ENCODE data around the gene LCTL. TPM values are rescaled to one million over a fixed set of nuclear protein-coding genes. Genes with fewer than 3 reads are reported as not detected.
"Not testable (repeated sequence)": the region's sequence is repeated elsewhere in the genome, so short reads cannot be mapped to it uniquely, and the experiment has no call there.

Gene LCTL
- total RNA-seq, 1 donor from 2014 or later = not detected

- Histone ChIP-seq H3K4me1 (ENCODE audit: control insufficient read depth in 3 of 3, insufficient read depth in 3 of 3, low read length in 3 of 3) (peaks cover 0 to 3% (median 2%) of the 10 kb centered on the region in 3 donors), H3K9ac (ENCODE audit: low read depth in 1 of 3, low read length in 3 of 3) (no peak overlapping the region), H3K9me3 (ENCODE audit: control insufficient read depth in 3 of 3, low read length in 3 of 3) (no peaks in the 10 kb centered on the region), H3K27ac (ENCODE audit: low read depth, low read length) (no peak overlapping the region), H3K36me3 (ENCODE audit: control insufficient read depth in 3 of 3, insufficient read depth in 3 of 3, low read length in 3 of 3) (no peaks in the 10 kb centered on the region), H3K27me3 (ENCODE audit: control insufficient read depth in 3 of 3, insufficient read depth in 3 of 3, low read length in 3 of 3) (peaks cover 7 to 23% (median 10%) of the 10 kb centered on the region in 3 donors), H3K4me3 (ENCODE audit: low read length in 3 of 3) (no peak overlapping the region)
Observed at GRCh38 chr15:66592505-66593218, 26.9 kb upstream of the LCTL start.

DNA sequence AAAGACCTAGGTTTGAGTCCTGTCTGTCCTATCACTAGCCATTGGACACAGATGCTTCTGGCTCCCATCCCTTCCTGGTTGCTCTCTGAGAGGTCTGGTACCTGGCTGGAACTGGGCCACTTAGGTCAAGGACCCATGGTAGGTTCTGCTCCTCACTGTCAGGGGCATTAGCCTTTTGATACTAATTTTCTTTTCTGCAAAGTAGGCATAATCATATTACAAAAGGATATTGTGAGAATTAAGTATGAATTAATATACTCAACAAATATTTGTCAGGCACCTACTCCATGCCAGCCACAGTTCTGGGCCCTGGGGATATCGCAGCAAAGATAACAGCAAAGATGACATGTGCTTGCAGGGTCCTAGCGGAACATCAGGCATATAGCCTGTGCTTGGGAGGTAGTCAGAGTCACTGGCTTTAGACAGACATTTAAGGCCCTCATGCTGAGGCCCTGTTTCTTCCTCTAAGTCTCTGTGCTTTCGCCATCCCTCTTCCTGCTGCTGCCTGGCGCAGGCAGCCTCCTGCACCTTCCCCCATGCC, 25.6 kb upstream of the LCTL start:
- peaks cover 0 to 3% (median 2%) of the 10 kb centered on the region in 3 donors for H3K4me1 ChIP-seq (ENCODE audit: control insufficient read depth in 3 of 3, insufficient read depth in 3 of 3, low read length in 3 of 3)
- H3K36me3 ChIP-seq (ENCODE audit: control insufficient read depth in 3 of 3, insufficient read depth in 3 of 3, low read length in 3 of 3) = no peaks in the 10 kb centered on the region
- no peak overlapping the region for H3K4me3 ChIP-seq (ENCODE audit: low read length in 3 of 3)
- H3K9ac ChIP-seq (ENCODE audit: low read depth in 1 of 3, low read length in 3 of 3) = no peak overlapping the region
- no peak overlapping the region for H3K27ac ChIP-seq (ENCODE audit: low read depth, low read length)
- H3K9me3 ChIP-seq (ENCODE audit: control insufficient read depth in 3 of 3, low read length in 3 of 3) = no peaks in the 10 kb centered on the region
- peaks cover 9 to 22% (median 14%) of the 10 kb centered on the region in 3 donors for H3K27me3 ChIP-seq (ENCODE audit: control insufficient read depth in 3 of 3, insufficient read depth in 3 of 3, low read length in 3 of 3)

GRCh38 chr15:66590435-66590834, 24.6 kb upstream of the LCTL start:
- Histone ChIP-seq H3K36me3 (ENCODE audit: control insufficient read depth in 3 of 3, insufficient read depth in 3 of 3, low read length in 3 of 3) (no peaks in the 10 kb centered on the region), H3K27ac (ENCODE audit: low read depth, low read length) (no peak overlapping the region), H3K27me3 (ENCODE audit: control insufficient read depth in 3 of 3, insufficient read depth in 3 of 3, low read length in 3 of 3) (peaks cover 13 to 26% (median 18%) of the 10 kb centered on the region in 3 donors), H3K4me1 (ENCODE audit: control insufficient read depth in 3 of 3, insufficient read depth in 3 of 3, low read length in 3 of 3) (peaks cover 0 to 3% (median 2%) of the 10 kb centered on the region in 3 donors), H3K9me3 (ENCODE audit: control insufficient read depth in 3 of 3, low read length in 3 of 3) (no peaks in the 10 kb centered on the region), H3K4me3 (ENCODE audit: low read length in 3 of 3) (no peak overlapping the region), H3K9ac (ENCODE audit: low read depth in 1 of 3, low read length in 3 of 3) (no peak overlapping the region)

DNA sequence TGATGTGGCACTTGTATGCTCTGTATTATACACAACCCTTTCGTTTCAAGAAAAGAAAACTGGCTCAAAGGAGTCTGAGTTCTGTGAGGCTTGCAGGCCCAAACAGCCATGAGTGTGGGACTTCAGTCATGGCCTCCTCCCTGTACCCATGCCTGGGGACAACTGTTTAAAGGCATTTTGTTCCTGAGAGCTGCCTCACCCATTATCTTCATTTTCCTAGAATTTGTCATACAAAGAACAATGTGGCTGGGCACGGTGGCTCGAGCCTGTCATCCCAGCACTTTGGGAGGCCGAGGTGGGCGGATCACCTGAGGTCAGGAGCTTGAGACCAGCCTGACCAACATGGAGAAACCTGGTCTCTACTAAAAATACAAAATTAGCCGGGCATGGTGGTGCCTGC, 23.6 kb upstream of the LCTL start:
- H3K9me3 ChIP-seq (ENCODE audit: control insufficient read depth in 3 of 3, low read length in 3 of 3); H3K36me3 ChIP-seq (ENCODE audit: control insufficient read depth in 3 of 3, insufficient read depth in 3 of 3, low read length in 3 of 3); H3K27ac ChIP-seq (ENCODE audit: low read depth, low read length): not testable (repeated sequence)

DNA sequence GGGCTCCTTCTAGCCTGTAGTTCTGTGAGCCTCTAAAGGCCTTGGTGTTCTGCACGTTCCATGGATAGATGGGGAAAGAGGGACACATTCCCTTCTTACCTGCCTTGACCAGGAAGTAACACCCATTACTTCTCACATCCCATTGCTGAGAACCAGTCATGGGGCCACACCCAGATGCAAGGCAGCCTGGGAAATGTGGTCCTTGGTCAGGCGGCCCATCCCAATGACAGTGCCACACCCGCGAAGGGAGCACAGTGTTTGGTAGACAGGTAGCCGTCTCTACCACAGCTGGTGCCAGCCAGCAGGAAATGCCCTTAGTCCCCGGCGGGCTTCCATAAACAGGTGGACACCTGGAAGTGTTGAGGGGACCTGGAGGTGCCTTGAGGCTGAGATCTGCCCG, 23.2 kb upstream of the LCTL start:
- no peaks in the 10 kb centered on the region for H3K9me3 ChIP-seq (ENCODE audit: control insufficient read depth in 3 of 3, low read length in 3 of 3)
- no peak overlapping the region for H3K27ac ChIP-seq (ENCODE audit: low read depth, low read length)
- H3K9ac ChIP-seq (ENCODE audit: low read depth in 1 of 3, low read length in 3 of 3) = no peak overlapping the region
- H3K27me3 ChIP-seq (ENCODE audit: control insufficient read depth in 3 of 3, insufficient read depth in 3 of 3, low read length in 3 of 3) = peaks cover 13 to 23% (median 18%) of the 10 kb centered on the region in 3 donors
- no peaks in the 10 kb centered on the region for H3K36me3 ChIP-seq (ENCODE audit: control insufficient read depth in 3 of 3, insufficient read depth in 3 of 3, low read length in 3 of 3)
- H3K4me3 ChIP-seq (ENCODE audit: low read length in 3 of 3) = no peak overlapping the region
- peaks cover 0 to 3% (median 2%) of the 10 kb centered on the region in 3 donors for H3K4me1 ChIP-seq (ENCODE audit: control insufficient read depth in 3 of 3, insufficient read depth in 3 of 3, low read length in 3 of 3)

More for the DNA sequence above, 23.6 kb upstream of the LCTL start:
- H3K4me1 ChIP-seq (ENCODE audit: control insufficient read depth in 3 of 3, insufficient read depth in 3 of 3, low read length in 3 of 3); H3K9ac ChIP-seq (ENCODE audit: low read depth in 1 of 3, low read length in 3 of 3); H3K4me3 ChIP-seq (ENCODE audit: low read length in 3 of 3): not testable (repeated sequence)
- peaks cover 13 to 24% (median 18%) of the 10 kb centered on the region in 3 donors for H3K27me3 ChIP-seq (ENCODE audit: control insufficient read depth in 3 of 3, insufficient read depth in 3 of 3, low read length in 3 of 3)

- Histone ChIP-seq H3K9ac (ENCODE audit: low read depth in 1 of 3, low read length in 3 of 3) (no peak overlapping the region), H3K27ac (ENCODE audit: low read depth, low read length) (no peak overlapping the region), H3K36me3 (ENCODE audit: control insufficient read depth in 3 of 3, insufficient read depth in 3 of 3, low read length in 3 of 3) (no peaks in the 10 kb centered on the region), H3K9me3 (ENCODE audit: control insufficient read depth in 3 of 3, low read length in 3 of 3) (no peaks in the 10 kb centered on the region), H3K27me3 (ENCODE audit: control insufficient read depth in 3 of 3, insufficient read depth in 3 of 3, low read length in 3 of 3) (peaks cover 13 to 20% (median 18%) of the 10 kb centered on the region in 3 donors), H3K4me3 (ENCODE audit: low read length in 3 of 3) (no peak overlapping the region), H3K4me1 (ENCODE audit: control insufficient read depth in 3 of 3, insufficient read depth in 3 of 3, low read length in 3 of 3) (peaks cover 0 to 3% (median 2%) of the 10 kb centered on the region in 3 donors)
Observed at GRCh38 chr15:66588537-66588936, 22.7 kb upstream of the LCTL start.

GRCh38 chr15:66587749-66588148, 22.0 kb upstream of the LCTL start:
- peaks cover 0 to 3% (median 2%) of the 10 kb centered on the region in 3 donors for H3K4me1 ChIP-seq (ENCODE audit: control insufficient read depth in 3 of 3, insufficient read depth in 3 of 3, low read length in 3 of 3)
- H3K9me3 ChIP-seq (ENCODE audit: control insufficient read depth in 3 of 3, low read length in 3 of 3) = no peaks in the 10 kb centered on the region
- H3K4me3 ChIP-seq (ENCODE audit: low read length in 3 of 3) = no peak overlapping the region
- no peak overlapping the region for H3K27ac ChIP-seq (ENCODE audit: low read depth, low read length)
- H3K36me3 ChIP-seq (ENCODE audit: control insufficient read depth in 3 of 3, insufficient read depth in 3 of 3, low read length in 3 of 3) = no peaks in the 10 kb centered on the region
- peaks cover 13 to 20% (median 18%) of the 10 kb centered on the region in 3 donors for H3K27me3 ChIP-seq (ENCODE audit: control insufficient read depth in 3 of 3, insufficient read depth in 3 of 3, low read length in 3 of 3)
- H3K9ac ChIP-seq (ENCODE audit: low read depth in 1 of 3, low read length in 3 of 3) = no peak overlapping the region

GRCh38 chr15:66587020-66587419, 21.2 kb upstream of the LCTL start:
- no peak overlapping the region for H3K4me3 ChIP-seq (ENCODE audit: low read length in 3 of 3)
- H3K4me1 ChIP-seq (ENCODE audit: control insufficient read depth in 3 of 3, insufficient read depth in 3 of 3, low read length in 3 of 3) = peaks cover 0 to 3% (median 2%) of the 10 kb centered on the region in 3 donors
- H3K9ac ChIP-seq (ENCODE audit: low read depth in 1 of 3, low read length in 3 of 3) = no peak overlapping the region
- peaks cover 13 to 20% (median 18%) of the 10 kb centered on the region in 3 donors for H3K27me3 ChIP-seq (ENCODE audit: control insufficient read depth in 3 of 3, insufficient read depth in 3 of 3, low read length in 3 of 3)
- H3K9me3 ChIP-seq (ENCODE audit: control insufficient read depth in 3 of 3, low read length in 3 of 3) = no peaks in the 10 kb centered on the region
- H3K27ac ChIP-seq (ENCODE audit: low read depth, low read length) = no peak overlapping the region
- no peaks in the 10 kb centered on the region for H3K36me3 ChIP-seq (ENCODE audit: control insufficient read depth in 3 of 3, insufficient read depth in 3 of 3, low read length in 3 of 3)

GRCh38 chr15:66586155-66586976, 20.6 kb upstream of the LCTL start:
- peaks cover 13 to 20% (median 18%) of the 10 kb centered on the region in 3 donors for H3K27me3 ChIP-seq (ENCODE audit: control insufficient read depth in 3 of 3, insufficient read depth in 3 of 3, low read length in 3 of 3)
- no peak overlapping the region for H3K9ac ChIP-seq (ENCODE audit: low read depth in 1 of 3, low read length in 3 of 3)
- H3K27ac ChIP-seq (ENCODE audit: low read depth, low read length) = no peak overlapping the region
- H3K4me3 ChIP-seq (ENCODE audit: low read length in 3 of 3) = no peak overlapping the region
- no peaks in the 10 kb centered on the region for H3K9me3 ChIP-seq (ENCODE audit: control insufficient read depth in 3 of 3, low read length in 3 of 3)
- H3K4me1 ChIP-seq (ENCODE audit: control insufficient read depth in 3 of 3, insufficient read depth in 3 of 3, low read length in 3 of 3) = peaks cover 0 to 3% (median 2%) of the 10 kb centered on the region in 3 donors
- no peaks in the 10 kb centered on the region for H3K36me3 ChIP-seq (ENCODE audit: control insufficient read depth in 3 of 3, insufficient read depth in 3 of 3, low read length in 3 of 3)
